K562 (cell line): ENCODE results near the gene ZBTB8A.

Experiments used
- EP300 ChIP-seq: IDR thresholded peaks from 2 replicates; pipeline ENCODE4 v1.6.1; 2012; ENCODE audit warnings: low read length, improper control_type of control experiment
- PCBP1 ChIP-seq: fragments of 200-400 bp; formaldehyde crosslinking; IDR thresholded peaks from 2 replicates; pipeline ENCODE4 v1.6.1; 2018; ENCODE audit warnings: mild to moderate bottlenecking, low read depth, low read length; ENCODE audit not compliant: poor library complexity, severe bottlenecking
- POLR2A ChIP-seq: fragments of 450-650 bp; conservative IDR thresholded peaks from 2 replicates; pipeline ENCODE4 v1.6.1; 2016
- ZNF274 ChIP-seq: IDR thresholded peaks from 2 replicates; pipeline ENCODE4 v1.6.1; 2011; ENCODE audit warnings: low read depth, mild to moderate bottlenecking, low read length, moderate library complexity, borderline replicate concordance
- ZNF324 ChIP-seq: fragments of 250-450 bp; sonication (Bioruptor Pico); IDR thresholded peaks from 2 replicates; pipeline ENCODE4 v1.4.0; 2020; ENCODE audit warnings: mild to moderate bottlenecking
- TF ChIP-seq, protein P1 (sequence below): sonication (generic); formaldehyde crosslinking; IDR thresholded peaks from 2 replicates; pipeline ENCODE4 v1.8.1; 2023; ENCODE audit warnings: mild to moderate bottlenecking, missing genetic modification reagents
- TF ChIP-seq, protein P2 (sequence below): fragments of 450-650 bp; IDR thresholded peaks from 2 replicates; pipeline ENCODE4 v1.6.1; 2016; ENCODE audit warnings: mild to moderate bottlenecking
- TF ChIP-seq, protein P3 (sequence below), 2 experiments: IDR thresholded peaks in 1 of 2; conservative IDR thresholded peaks in 1 of 2; 2 replicates each; pipeline ENCODE4 v1.6.1; 2016; ENCODE audit warnings: low read depth in 2 of 2, mild to moderate bottlenecking in 1 of 2, missing compliant biosample characterization in 1 of 2, missing genetic modification characterization in 1 of 2, moderate library complexity in 1 of 2
- TF ChIP-seq, protein P4 (sequence below): IDR thresholded peaks from 2 replicates; pipeline ENCODE4 v1.6.1; 2016; ENCODE audit warnings: missing genetic modification characterization, missing compliant biosample characterization
- TF ChIP-seq, protein P5 (sequence below): sonication (generic); formaldehyde crosslinking; IDR thresholded peaks from 2 replicates; pipeline ENCODE4 v1.9.0; 2022; ENCODE audit warnings: mild to moderate bottlenecking, missing genetic modification reagents
- TF ChIP-seq, protein P6 (sequence below), 2 experiments: IDR thresholded peaks; 2 replicates each; pipeline ENCODE4 v1.6.1; 2012; ENCODE audit warnings: improper control_type of control experiment in 2 of 2, low read depth in 2 of 2, low read length in 2 of 2, borderline replicate concordance in 1 of 2
- TF ChIP-seq, protein P7 (sequence below), 3 experiments: IDR thresholded peaks in 2 of 3; conservative IDR thresholded peaks in 1 of 3; 2 replicates each; pipeline ENCODE4 v1.5.1; 2011 to 2012; ENCODE audit warnings: low read length in 3 of 3, mild to moderate bottlenecking in 3 of 3, control low read depth in 2 of 3, improper control_type of control experiment in 1 of 3, inconsistent platforms in 1 of 3, low read depth in 1 of 3, mixed read lengths in 1 of 3, moderate library complexity in 1 of 3; ENCODE audit not compliant: insufficient read depth in 2 of 3
- TF ChIP-seq, protein P8 (sequence below): fragments of 250-450 bp; sonication (Bioruptor Pico); IDR thresholded peaks from 2 replicates; pipeline ENCODE4 v1.4.0; 2020; ENCODE audit warnings: mild to moderate bottlenecking, moderate library complexity

DNA sequence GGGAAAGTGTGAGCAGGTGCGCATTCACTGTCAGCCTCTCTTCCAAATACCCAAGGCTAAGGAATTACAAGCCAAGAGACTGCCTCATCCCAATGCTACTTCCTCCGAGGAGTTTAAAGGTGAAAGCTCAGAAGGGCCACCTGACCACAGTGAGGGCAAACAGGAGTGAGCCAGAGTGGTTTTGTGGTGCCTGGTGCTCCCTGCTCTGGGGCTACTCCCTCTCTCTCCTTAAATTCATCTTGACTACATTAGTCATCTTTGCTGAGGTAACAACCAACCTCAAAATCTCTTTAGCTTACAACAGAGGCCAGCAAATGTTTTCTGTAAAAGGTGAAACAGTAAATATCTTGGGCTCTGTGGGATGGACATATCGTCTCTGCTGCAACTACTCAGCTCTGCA, 14.2 kb upstream of the ZBTB8A start:
- TF ChIP-seq, protein P1, sequence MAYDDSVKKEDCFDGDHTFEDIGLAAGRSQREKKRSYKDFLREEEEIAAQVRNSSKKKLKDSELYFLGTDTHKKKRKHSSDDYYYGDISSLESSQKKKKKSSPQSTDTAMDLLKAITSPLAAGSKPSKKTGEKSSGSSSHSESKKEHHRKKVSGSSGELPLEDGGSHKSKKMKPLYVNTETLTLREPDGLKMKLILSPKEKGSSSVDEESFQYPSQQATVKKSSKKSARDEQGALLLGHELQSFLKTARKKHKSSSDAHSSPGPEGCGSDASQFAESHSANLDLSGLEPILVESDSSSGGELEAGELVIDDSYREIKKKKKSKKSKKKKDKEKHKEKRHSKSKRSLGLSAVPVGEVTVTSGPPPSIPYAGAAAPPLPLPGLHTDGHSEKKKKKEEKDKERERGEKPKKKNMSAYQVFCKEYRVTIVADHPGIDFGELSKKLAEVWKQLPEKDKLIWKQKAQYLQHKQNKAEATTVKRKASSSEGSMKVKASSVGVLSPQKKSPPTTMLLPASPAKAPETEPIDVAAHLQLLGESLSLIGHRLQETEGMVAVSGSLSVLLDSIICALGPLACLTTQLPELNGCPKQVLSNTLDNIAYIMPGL (CRISPR knock-in tag), result no peak
- TF ChIP-seq, protein P2, sequence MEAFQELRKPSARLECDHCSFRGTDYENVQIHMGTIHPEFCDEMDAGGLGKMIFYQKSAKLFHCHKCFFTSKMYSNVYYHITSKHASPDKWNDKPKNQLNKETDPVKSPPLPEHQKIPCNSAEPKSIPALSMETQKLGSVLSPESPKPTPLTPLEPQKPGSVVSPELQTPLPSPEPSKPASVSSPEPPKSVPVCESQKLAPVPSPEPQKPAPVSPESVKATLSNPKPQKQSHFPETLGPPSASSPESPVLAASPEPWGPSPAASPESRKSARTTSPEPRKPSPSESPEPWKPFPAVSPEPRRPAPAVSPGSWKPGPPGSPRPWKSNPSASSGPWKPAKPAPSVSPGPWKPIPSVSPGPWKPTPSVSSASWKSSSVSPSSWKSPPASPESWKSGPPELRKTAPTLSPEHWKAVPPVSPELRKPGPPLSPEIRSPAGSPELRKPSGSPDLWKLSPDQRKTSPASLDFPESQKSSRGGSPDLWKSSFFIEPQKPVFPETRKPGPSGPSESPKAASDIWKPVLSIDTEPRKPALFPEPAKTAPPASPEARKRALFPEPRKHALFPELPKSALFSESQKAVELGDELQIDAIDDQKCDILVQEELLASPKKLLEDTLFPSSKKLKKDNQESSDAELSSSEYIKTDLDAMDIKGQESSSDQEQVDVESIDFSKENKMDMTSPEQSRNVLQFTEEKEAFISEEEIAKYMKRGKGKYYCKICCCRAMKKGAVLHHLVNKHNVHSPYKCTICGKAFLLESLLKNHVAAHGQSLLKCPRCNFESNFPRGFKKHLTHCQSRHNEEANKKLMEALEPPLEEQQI, result no peak
- TF ChIP-seq, protein P3, sequence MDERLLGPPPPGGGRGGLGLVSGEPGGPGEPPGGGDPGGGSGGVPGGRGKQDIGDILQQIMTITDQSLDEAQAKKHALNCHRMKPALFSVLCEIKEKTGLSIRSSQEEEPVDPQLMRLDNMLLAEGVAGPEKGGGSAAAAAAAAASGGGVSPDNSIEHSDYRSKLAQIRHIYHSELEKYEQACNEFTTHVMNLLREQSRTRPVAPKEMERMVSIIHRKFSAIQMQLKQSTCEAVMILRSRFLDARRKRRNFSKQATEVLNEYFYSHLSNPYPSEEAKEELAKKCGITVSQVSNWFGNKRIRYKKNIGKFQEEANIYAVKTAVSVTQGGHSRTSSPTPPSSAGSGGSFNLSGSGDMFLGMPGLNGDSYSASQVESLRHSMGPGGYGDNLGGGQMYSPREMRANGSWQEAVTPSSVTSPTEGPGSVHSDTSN (CRISPR knock-in tag; IDR thresholded peaks at IDR 0.05; ENCODE audit: low read depth), result no peak
- TF ChIP-seq, protein P3 (tag; conservative IDR thresholded peaks at IDR 0.05; ENCODE audit: low read depth), result no peak
- TF ChIP-seq PCBP1 (no peak), POLR2A (no peak), EP300 (no peak), ZNF324 (CRISPR knock-in tag) (no peak), ZNF274 (no peak)
- TF ChIP-seq, protein P4, sequence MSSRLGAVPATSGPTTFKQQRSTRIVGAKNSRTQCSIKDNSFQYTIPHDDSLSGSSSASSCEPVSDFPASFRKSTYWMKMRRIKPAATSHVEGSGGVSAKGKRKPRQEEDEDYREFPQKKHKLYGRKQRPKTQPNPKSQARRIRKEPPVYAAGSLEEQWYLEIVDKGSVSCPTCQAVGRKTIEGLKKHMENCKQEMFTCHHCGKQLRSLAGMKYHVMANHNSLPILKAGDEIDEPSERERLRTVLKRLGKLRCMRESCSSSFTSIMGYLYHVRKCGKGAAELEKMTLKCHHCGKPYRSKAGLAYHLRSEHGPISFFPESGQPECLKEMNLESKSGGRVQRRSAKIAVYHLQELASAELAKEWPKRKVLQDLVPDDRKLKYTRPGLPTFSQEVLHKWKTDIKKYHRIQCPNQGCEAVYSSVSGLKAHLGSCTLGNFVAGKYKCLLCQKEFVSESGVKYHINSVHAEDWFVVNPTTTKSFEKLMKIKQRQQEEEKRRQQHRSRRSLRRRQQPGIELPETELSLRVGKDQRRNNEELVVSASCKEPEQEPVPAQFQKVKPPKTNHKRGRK, result no peak
- TF ChIP-seq, protein P5, sequence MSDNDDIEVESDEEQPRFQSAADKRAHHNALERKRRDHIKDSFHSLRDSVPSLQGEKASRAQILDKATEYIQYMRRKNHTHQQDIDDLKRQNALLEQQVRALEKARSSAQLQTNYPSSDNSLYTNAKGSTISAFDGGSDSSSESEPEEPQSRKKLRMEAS (CRISPR knock-in tag), result no peak
- TF ChIP-seq, protein P6, sequence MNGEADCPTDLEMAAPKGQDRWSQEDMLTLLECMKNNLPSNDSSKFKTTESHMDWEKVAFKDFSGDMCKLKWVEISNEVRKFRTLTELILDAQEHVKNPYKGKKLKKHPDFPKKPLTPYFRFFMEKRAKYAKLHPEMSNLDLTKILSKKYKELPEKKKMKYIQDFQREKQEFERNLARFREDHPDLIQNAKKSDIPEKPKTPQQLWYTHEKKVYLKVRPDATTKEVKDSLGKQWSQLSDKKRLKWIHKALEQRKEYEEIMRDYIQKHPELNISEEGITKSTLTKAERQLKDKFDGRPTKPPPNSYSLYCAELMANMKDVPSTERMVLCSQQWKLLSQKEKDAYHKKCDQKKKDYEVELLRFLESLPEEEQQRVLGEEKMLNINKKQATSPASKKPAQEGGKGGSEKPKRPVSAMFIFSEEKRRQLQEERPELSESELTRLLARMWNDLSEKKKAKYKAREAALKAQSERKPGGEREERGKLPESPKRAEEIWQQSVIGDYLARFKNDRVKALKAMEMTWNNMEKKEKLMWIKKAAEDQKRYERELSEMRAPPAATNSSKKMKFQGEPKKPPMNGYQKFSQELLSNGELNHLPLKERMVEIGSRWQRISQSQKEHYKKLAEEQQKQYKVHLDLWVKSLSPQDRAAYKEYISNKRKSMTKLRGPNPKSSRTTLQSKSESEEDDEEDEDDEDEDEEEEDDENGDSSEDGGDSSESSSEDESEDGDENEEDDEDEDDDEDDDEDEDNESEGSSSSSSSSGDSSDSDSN (IDR thresholded peaks at IDR 0.05; ENCODE audit: borderline replicate concordance in 1 of 2, low read depth in 2 of 2, low read length in 2 of 2), result no peak
- TF ChIP-seq, protein P7, sequence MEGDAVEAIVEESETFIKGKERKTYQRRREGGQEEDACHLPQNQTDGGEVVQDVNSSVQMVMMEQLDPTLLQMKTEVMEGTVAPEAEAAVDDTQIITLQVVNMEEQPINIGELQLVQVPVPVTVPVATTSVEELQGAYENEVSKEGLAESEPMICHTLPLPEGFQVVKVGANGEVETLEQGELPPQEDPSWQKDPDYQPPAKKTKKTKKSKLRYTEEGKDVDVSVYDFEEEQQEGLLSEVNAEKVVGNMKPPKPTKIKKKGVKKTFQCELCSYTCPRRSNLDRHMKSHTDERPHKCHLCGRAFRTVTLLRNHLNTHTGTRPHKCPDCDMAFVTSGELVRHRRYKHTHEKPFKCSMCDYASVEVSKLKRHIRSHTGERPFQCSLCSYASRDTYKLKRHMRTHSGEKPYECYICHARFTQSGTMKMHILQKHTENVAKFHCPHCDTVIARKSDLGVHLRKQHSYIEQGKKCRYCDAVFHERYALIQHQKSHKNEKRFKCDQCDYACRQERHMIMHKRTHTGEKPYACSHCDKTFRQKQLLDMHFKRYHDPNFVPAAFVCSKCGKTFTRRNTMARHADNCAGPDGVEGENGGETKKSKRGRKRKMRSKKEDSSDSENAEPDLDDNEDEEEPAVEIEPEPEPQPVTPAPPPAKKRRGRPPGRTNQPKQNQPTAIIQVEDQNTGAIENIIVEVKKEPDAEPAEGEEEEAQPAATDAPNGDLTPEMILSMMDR (IDR thresholded peaks at IDR 0.05 in 2 of 3, conservative IDR thresholded peaks at IDR 0.05 in 1 of 3; ENCODE audit: insufficient read depth in 2 of 3, low read depth in 1 of 3, low read length in 3 of 3), result no peak
- TF ChIP-seq, protein P8, sequence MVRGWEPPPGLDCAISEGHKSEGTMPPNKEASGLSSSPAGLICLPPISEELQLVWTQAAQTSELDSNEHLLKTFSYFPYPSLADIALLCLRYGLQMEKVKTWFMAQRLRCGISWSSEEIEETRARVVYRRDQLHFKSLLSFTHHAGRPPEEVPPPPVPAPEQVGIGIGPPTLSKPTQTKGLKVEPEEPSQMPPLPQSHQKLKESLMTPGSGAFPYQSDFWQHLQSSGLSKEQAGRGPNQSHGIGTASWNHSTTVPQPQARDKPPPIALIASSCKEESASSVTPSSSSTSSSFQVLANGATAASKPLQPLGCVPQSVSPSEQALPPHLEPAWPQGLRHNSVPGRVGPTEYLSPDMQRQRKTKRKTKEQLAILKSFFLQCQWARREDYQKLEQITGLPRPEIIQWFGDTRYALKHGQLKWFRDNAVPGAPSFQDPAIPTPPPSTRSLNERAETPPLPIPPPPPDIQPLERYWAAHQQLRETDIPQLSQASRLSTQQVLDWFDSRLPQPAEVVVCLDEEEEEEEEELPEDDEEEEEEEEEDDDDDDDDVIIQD (CRISPR knock-in tag), result no peak
